SH-SY5Y (cell line): ENCODE results near the gene CYP2F1.

Experiments used
- GATA2 ChIP-seq: IDR thresholded peaks from 2 replicates; pipeline ENCODE4 v1.6.1; 2011; ENCODE audit warnings: mild to moderate bottlenecking, low read depth, low read length
- GATA3 ChIP-seq: IDR thresholded peaks from 2 replicates; pipeline ENCODE4 v1.6.1; 2011; ENCODE audit warnings: low read depth, mild to moderate bottlenecking, low read length, moderate library complexity

The CYP2F1 gene

GRCh38 chr19:41123716-41124294 is 9.6 kb downstream of the CYP2F1 start:
- TF ChIP-seq GATA2 = no peak
- no peak for TF ChIP-seq GATA3

DNA sequence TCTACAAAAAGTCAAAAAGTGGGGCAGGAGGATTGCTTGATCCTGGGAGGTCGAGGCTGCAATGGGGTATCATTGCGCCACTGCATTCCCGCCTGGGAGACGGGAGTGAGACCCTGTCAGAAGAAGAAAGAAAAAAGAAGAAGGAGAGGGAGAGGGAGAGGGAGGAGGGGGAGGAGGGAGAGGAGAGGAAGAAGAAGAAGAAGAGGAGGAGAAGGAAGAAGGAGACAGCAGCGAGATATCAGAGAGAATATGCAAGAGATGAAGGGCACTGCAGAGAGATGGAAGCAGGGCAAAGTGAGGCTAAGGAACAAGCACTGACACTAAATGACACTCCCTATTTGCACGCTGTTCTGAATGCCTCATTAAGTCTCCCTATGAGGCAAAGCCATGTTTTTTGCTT is 14.5 kb downstream of the CYP2F1 start:
- TF ChIP-seq GATA3 = no peak
- TF ChIP-seq GATA2 = no peak

DNA sequence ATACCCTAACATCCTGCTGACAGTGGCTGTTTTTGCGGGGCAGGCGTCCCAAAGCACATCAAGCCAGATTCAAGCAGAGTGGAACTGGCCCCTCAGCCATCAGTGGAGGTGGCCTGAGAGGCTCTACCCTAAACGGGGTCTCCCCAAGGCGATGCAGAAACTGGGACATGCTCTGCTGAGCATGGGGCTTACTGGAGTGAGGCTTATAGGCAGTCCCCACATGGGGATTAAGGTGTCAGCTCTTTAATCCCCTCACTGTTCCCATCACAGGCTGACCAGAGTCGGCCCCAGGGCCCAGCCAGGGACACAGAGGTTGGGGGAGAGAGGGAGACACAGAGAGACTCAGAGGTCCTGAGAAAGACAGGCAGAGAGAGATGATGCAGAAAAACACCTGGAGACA is 17.0 kb downstream of the CYP2F1 start:
- no peak for TF ChIP-seq GATA2
- TF ChIP-seq GATA3 = no peak

DNA sequence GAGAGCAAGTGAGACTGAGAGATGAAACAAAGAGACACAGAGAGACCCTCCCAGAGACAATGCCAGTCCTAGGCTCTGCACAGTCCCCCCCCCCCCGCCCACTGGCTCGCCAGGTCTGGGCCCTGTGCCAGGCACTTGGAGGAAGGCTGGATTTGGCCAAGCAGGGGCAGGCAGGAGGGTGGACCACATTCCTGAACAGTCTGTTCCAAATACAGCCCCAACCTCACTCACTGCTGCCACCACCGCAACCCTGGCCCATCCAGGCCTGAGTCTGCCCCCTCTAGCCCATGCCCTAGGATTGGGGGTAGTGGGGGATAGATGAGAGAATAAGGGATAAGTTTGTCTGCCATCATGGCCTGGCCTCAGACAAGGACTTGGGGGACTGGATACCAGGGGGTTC is 19.0 kb downstream of the CYP2F1 start:
- TF ChIP-seq GATA2 = no peak
- TF ChIP-seq GATA3 = no peak

DNA sequence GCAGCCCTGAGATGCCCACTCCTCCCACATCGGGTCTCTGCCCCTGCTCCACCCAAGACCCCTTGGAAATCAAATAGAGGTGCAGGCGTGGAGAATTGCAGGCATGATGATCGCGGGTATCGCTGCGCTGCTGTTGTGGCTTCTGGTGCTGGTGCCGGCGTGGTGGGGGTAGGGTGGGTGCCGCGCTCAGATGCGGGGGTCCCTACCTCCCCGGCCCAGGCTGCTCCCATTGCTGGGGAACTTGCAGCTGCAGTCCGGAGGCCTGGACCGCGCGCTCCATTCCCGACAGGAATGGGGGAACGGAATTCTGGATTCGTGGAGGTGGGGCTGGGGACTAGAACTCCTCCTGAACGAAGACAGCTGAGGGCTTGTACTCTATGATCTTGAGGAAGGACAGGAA is 20.4 kb downstream of the CYP2F1 start:
- TF ChIP-seq GATA3 (no peak), GATA2 (no peak)

GRCh38 chr19:41136636-41137455 is 22.6 kb downstream of the CYP2F1 start:
- no peak for TF ChIP-seq GATA2
- no peak for TF ChIP-seq GATA3

DNA sequence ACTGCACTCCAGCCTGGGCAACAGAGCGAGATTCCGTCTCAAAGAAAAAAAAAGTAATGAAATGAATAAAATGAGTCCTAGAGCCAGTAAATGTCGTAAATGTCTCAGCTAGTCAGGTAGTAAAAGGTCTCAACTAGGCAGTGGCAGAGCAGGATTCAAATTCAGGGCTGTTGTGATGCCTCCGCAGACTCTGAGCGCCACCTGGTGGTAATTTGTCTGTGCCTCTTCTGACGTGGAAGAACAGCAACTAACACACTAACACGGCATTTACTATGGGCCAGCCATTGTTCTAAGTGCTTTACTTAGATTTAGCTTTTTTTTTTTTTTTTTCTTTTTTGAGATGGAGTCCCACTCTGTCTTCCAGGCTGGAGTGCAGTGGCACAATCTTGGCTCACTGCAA is 30.2 kb downstream of the CYP2F1 start:
- no peak for TF ChIP-seq GATA2
- TF ChIP-seq GATA3 = no peak

DNA sequence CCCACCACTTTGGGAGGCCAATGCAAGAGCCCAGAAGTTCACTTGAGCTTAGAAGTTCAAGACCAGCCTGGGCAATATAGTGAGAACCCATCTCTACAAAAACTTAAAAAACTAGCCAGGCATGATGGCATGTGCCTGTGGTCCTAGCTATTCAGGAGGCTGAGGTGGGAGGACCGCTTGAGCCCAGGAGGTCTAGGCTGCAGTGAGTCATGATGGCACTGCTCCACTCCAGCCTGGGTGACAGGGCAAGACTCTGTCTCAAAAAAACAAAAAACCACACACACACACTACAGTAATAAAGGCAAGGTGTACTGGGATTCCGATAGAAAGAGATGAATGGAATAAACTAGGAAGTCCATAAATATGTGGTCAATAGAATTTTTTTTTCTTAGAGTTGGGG is 35.6 kb downstream of the CYP2F1 start:
- TF ChIP-seq GATA2 (no peak), GATA3 (no peak)

- no peak for TF ChIP-seq GATA3
- no peak for TF ChIP-seq GATA2
These were observed 39.8 kb downstream of the CYP2F1 start for GRCh38 chr19:41154060-41154459.

GRCh38 chr19:41156207-41156606 is 42.0 kb downstream of the CYP2F1 start:
- no peak for TF ChIP-seq GATA3
- no peak for TF ChIP-seq GATA2

DNA sequence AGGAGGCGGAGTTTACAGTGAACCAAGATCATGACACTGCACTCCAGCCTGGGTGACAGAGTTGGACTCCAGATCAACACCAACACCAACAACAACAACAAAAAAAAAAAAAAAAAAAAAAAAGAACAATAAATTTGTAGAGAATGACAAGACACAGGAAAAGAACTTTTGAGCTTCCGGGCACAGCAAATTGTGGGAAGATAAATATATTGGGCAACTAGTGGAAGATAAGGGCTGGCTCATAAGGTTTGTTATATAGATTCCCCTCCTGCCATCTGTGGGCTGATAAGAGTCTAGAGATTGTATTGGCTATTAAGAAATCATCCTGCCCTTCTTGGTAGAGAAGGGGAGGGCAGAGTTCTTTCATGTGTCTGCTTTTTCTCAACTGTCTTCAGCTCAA is 45.6 kb downstream of the CYP2F1 start:
- TF ChIP-seq GATA2 (no peak), GATA3 (no peak)

GRCh38 chr19:41161903-41162302 is 47.7 kb downstream of the CYP2F1 start:
- TF ChIP-seq GATA3 (no peak), GATA2 (no peak)

- no peak for TF ChIP-seq GATA2
- TF ChIP-seq GATA3 = no peak
These were observed 52.9 kb downstream of the CYP2F1 start for GRCh38 chr19:41166944-41167804.

GRCh38 chr19:41172297-41173164 is 58.3 kb downstream of the CYP2F1 start:
- TF ChIP-seq GATA3 (no peak), GATA2 (no peak)
